ENCODE measurements around the gene GLRA2.

DNA sequence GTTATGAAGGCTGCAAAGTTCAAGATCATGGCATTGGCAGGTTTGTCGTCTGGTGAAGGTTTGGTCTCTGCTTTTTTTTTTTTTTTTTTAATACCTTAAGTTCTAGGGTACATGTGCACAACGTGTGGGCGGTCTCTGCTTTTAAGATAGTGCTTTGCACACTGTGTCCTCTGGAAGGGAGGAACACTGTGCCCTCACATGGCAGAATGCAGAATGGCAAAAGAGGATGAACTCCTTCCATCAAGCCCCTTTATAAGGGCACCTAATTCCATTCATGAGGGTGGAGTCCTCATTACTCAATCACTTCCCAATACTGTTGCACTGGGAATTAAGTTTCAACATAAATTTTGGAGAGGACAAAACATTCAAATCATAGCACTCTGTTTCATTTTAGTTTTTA is 101.4 kb downstream of the GLRA2 start:
- TF ChIP-seq, protein P1, sequence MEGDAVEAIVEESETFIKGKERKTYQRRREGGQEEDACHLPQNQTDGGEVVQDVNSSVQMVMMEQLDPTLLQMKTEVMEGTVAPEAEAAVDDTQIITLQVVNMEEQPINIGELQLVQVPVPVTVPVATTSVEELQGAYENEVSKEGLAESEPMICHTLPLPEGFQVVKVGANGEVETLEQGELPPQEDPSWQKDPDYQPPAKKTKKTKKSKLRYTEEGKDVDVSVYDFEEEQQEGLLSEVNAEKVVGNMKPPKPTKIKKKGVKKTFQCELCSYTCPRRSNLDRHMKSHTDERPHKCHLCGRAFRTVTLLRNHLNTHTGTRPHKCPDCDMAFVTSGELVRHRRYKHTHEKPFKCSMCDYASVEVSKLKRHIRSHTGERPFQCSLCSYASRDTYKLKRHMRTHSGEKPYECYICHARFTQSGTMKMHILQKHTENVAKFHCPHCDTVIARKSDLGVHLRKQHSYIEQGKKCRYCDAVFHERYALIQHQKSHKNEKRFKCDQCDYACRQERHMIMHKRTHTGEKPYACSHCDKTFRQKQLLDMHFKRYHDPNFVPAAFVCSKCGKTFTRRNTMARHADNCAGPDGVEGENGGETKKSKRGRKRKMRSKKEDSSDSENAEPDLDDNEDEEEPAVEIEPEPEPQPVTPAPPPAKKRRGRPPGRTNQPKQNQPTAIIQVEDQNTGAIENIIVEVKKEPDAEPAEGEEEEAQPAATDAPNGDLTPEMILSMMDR (IDR thresholded peaks at IDR 0.05; ENCODE audit: insufficient read depth, low read length, poor library complexity, severe bottlenecking) = no peak
- TF ChIP-seq EZH2phosphoT487 (conservative IDR thresholded peaks at IDR 0.05; ENCODE audit: low read length) = no peak
